Liver (tissue), 3 donors: ENCODE results near the gene USP53.

Source experiments
- JUND ChIP-seq, 2 donors: IDR thresholded peaks; 2 replicates each; pipeline ENCODE4 v1.6.1; 2016; ENCODE audit warnings: antibody characterized with exemption in 2 of 2
- TF ChIP-seq, protein P1 (sequence below): fragments of 150-350 bp; IDR thresholded peaks from 2 replicates; pipeline ENCODE4 v1.5.1; 2017; ENCODE audit warnings: improper control_type of control experiment, low read depth, low read length; ENCODE audit not compliant: missing input control
- donor health status: healthy.
- donor health status: healthy.

DNA sequence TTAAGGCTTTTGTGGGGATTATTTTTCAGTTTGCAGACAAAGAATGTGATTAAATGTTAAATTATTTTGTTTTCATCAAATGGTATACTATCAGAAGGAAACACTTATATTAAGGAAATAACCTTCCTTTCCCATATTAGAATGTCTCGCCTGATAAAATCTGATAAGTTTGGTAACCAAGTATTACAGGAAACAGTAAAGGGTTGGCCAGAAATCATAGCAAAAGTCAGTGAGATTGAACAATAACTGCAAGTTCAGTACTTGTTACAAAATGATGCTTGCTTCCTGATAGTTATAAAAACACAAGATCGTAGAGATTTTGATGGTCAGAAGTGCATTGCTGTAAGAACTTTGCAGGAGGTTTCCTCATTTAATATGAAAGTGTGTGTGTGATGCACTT lies 68.9 kb downstream of the USP53 start:
- TF ChIP-seq JUND (IDR thresholded peaks at IDR 0.05), result no peak
- TF ChIP-seq, protein P1, sequence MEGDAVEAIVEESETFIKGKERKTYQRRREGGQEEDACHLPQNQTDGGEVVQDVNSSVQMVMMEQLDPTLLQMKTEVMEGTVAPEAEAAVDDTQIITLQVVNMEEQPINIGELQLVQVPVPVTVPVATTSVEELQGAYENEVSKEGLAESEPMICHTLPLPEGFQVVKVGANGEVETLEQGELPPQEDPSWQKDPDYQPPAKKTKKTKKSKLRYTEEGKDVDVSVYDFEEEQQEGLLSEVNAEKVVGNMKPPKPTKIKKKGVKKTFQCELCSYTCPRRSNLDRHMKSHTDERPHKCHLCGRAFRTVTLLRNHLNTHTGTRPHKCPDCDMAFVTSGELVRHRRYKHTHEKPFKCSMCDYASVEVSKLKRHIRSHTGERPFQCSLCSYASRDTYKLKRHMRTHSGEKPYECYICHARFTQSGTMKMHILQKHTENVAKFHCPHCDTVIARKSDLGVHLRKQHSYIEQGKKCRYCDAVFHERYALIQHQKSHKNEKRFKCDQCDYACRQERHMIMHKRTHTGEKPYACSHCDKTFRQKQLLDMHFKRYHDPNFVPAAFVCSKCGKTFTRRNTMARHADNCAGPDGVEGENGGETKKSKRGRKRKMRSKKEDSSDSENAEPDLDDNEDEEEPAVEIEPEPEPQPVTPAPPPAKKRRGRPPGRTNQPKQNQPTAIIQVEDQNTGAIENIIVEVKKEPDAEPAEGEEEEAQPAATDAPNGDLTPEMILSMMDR, result no peak
